ENCODE data around the gene EIF4H.

GRCh38 chr7:74228951-74229900 lies 55.1 kb downstream of the EIF4H start:
- TF ChIP-seq POLR2A (IDR thresholded peaks at IDR 0.05; ENCODE audit: low read depth, low read length) (peak; percentile 61), TAF1 (IDR thresholded peaks at IDR 0.05; ENCODE audit: borderline replicate concordance, low read depth, low read length) (no peak)

All from GM12892 (cell line).